Upper lobe of left lung (tissue), 6 donors: Measurements from ENCODE around the gene ZMIZ2. TPM values are rescaled to one million over a fixed set of nuclear protein-coding genes. Genes with fewer than 3 reads are reported as not detected.

Source experiments
- ATAC-seq, 2 donors: fragments of 200-7000 bp; cut with Tn5 transposase; one replicate each; pipeline ENCODE4 v1.9.1; 2022; ENCODE audit warnings: mild to moderate bottlenecking in 2 of 2, moderate library complexity in 2 of 2; ENCODE audit not compliant: low FRiP score in 2 of 2
- DNase-seq, 2 donors: peaks; one replicate each; pipeline ENCODE4 v3.0.0-alpha.2; 2019 to 2020
- H3K27ac ChIP-seq, 4 donors: fragments of 200-600 bp; sonication (generic); one replicate each; pipeline ENCODE4 v1.5.1; 2016 to 2019
- H3K27me3 ChIP-seq, 4 donors: fragments of 200-600 bp; sonication (generic); one replicate each; pipeline ENCODE4 v1.5.1; 2017 to 2019
- H3K36me3 ChIP-seq, 4 donors: fragments of 200-600 bp; sonication (generic); one replicate each; pipeline ENCODE4 v1.5.1; 2016 to 2019
- H3K4me1 ChIP-seq, 4 donors: fragments of 200-600 bp; sonication (generic); one replicate each; pipeline ENCODE4 v1.5.1; 2018 to 2019
- H3K4me3 ChIP-seq, 4 donors: fragments of 200-600 bp; sonication (generic); one replicate each; pipeline ENCODE4 v1.5.1; 2017 to 2019; ENCODE audit warnings: mild to moderate bottlenecking in 2 of 4, moderate library complexity in 1 of 4
- H3K9me3 ChIP-seq, 4 donors: fragments of 200-600 bp; sonication (generic); one replicate each; pipeline ENCODE4 v1.5.1; 2018 to 2019
- EP300 ChIP-seq, 4 donors: sonication (generic); formaldehyde crosslinking; IDR thresholded peaks; one replicate each; pipeline ENCODE4 v1.5.1; 2017; ENCODE audit warnings: antibody characterized with exemption in 4 of 4, control low read depth in 2 of 4
- POLR2A ChIP-seq, 4 donors: fragments of 450-650 bp; IDR thresholded peaks; one replicate each; pipeline ENCODE4 v1.5.1; 2016 to 2017; ENCODE audit warnings: antibody characterized with exemption in 4 of 4, mild to moderate bottlenecking in 2 of 4
- POLR2AphosphoS5 ChIP-seq, 2 donors: sonication (generic); formaldehyde crosslinking; IDR thresholded peaks; one replicate each; pipeline ENCODE4 v1.5.1; 2017; ENCODE audit warnings: antibody characterized with exemption in 2 of 2
- WGBS, 2 donors: methylation state at CpG; one replicate each; pipeline ENCODE4 v1.1.5; 2017 to 2018; 5-methylcytosine and 5-hydroxymethylcytosine counted together
- total RNA-seq, 6 donors: library from RNA; depleted of rRNA in 4 of 6; stranded (reverse); fragments of >200 nt in 4 of 6; gene quantifications; one replicate each; pipeline versions ENCODE4 v1.1.0 to v1.2.1, GENCODE V29; 2016 to 2021
- TF ChIP-seq, protein P1 (sequence below), 6 experiments: fragments of 450-650 bp in 4 of 6; fragments of 200-600 bp in 2 of 6; sonication (generic) in 2 of 6; IDR thresholded peaks; one replicate each; pipeline ENCODE4 v1.5.1; 2016 to 2019; ENCODE audit warnings: antibody characterized with exemption in 6 of 6
- donor health status: DM: no; HTN: no; CAD: no; lungs with moderate emphysema.
- donor health status: DM: no; HTN: yes; CAD: no; lungs with severe emphysema.

ZMIZ2 gene
- total RNA-seq, 6 donors from 2014 or later, result 27.0 to 161 (median 85.7) TPM

GRCh38 chr7:44705434-44705833 is 43.2 kb upstream of the ZMIZ2 start:
- H3K9me3 ChIP-seq, result no peaks in the 10 kb centered on the region
- no peak for DNase-seq
- H3K27ac ChIP-seq, result no peak overlapping the region
- H3K4me3 ChIP-seq, result no peak overlapping the region
- ATAC-seq, result no peak
- H3K27me3 ChIP-seq, result no peaks in the 10 kb centered on the region
- H3K4me1 ChIP-seq, result no peaks in the 10 kb centered on the region
- 96 to 97% methylated on average over 3 of the region's 3 CpGs for WGBS, 2 donors
- peaks cover 15 to 64% (median 55%) of the 10 kb centered on the region in 4 donors for H3K36me3 ChIP-seq
- no peak for TF ChIP-seq POLR2AphosphoS5 (IDR thresholded peaks at IDR 0.05)
- no peak for TF ChIP-seq EP300 (IDR thresholded peaks at IDR 0.05)
- TF ChIP-seq POLR2A (IDR thresholded peaks at IDR 0.05), result no peak
- TF ChIP-seq, protein P1, sequence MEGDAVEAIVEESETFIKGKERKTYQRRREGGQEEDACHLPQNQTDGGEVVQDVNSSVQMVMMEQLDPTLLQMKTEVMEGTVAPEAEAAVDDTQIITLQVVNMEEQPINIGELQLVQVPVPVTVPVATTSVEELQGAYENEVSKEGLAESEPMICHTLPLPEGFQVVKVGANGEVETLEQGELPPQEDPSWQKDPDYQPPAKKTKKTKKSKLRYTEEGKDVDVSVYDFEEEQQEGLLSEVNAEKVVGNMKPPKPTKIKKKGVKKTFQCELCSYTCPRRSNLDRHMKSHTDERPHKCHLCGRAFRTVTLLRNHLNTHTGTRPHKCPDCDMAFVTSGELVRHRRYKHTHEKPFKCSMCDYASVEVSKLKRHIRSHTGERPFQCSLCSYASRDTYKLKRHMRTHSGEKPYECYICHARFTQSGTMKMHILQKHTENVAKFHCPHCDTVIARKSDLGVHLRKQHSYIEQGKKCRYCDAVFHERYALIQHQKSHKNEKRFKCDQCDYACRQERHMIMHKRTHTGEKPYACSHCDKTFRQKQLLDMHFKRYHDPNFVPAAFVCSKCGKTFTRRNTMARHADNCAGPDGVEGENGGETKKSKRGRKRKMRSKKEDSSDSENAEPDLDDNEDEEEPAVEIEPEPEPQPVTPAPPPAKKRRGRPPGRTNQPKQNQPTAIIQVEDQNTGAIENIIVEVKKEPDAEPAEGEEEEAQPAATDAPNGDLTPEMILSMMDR (IDR thresholded peaks at IDR 0.05), result no peak

GRCh38 chr7:44706788-44707557 is 41.7 kb upstream of the ZMIZ2 start:
- Histone ChIP-seq H3K4me1 (peaks cover 0 to 2% (median under 1%) of the 10 kb centered on the region in 4 donors), H3K9me3 (no peaks in the 10 kb centered on the region), H3K27ac (no peak overlapping the region), H3K36me3 (peaks cover 8 to 53% (median 43%) of the 10 kb centered on the region in 4 donors), H3K27me3 (no peaks in the 10 kb centered on the region), H3K4me3 (no peak overlapping the region)
- TF ChIP-seq POLR2AphosphoS5 (IDR thresholded peaks at IDR 0.05) (no peak), POLR2A (IDR thresholded peaks at IDR 0.05) (no peak), EP300 (IDR thresholded peaks at IDR 0.05) (no peak)
- TF ChIP-seq, protein P1 (IDR thresholded peaks at IDR 0.05), result no peak
- ATAC-seq, result no peak
- WGBS, 2 donors, result 89 to 94% methylated on average over 14 to 20 of the region's 20 CpGs
- peak in 1 of 2 donors; percentile 49 for DNase-seq

- ATAC-seq, result peak in 1 of 2 donors; percentile 16
- peak in 1 of 2 donors; percentile 72 for DNase-seq
- H3K36me3 ChIP-seq, result peaks cover 8 to 46% (median 38%) of the 10 kb centered on the region in 4 donors
- peaks cover 0 to 7% (median 2%) of the 10 kb centered on the region in 4 donors for H3K4me1 ChIP-seq
- TF ChIP-seq, protein P1 (IDR thresholded peaks at IDR 0.05), result no peak
- no peak for TF ChIP-seq POLR2A (IDR thresholded peaks at IDR 0.05)
- no peak for TF ChIP-seq POLR2AphosphoS5 (IDR thresholded peaks at IDR 0.05)
- TF ChIP-seq EP300 (IDR thresholded peaks at IDR 0.05), result no peak
- no peaks in the 10 kb centered on the region for H3K27me3 ChIP-seq
- 91 to 93% methylated on average over 13 to 21 of the region's 21 CpGs for WGBS, 2 donors
- H3K9me3 ChIP-seq, result no peaks in the 10 kb centered on the region
- no peak overlapping the region for H3K4me3 ChIP-seq
- H3K27ac ChIP-seq, result no peak overlapping the region
Observed at GRCh38 chr7:44707558-44708230, 41.0 kb upstream of the ZMIZ2 start.

DNA sequence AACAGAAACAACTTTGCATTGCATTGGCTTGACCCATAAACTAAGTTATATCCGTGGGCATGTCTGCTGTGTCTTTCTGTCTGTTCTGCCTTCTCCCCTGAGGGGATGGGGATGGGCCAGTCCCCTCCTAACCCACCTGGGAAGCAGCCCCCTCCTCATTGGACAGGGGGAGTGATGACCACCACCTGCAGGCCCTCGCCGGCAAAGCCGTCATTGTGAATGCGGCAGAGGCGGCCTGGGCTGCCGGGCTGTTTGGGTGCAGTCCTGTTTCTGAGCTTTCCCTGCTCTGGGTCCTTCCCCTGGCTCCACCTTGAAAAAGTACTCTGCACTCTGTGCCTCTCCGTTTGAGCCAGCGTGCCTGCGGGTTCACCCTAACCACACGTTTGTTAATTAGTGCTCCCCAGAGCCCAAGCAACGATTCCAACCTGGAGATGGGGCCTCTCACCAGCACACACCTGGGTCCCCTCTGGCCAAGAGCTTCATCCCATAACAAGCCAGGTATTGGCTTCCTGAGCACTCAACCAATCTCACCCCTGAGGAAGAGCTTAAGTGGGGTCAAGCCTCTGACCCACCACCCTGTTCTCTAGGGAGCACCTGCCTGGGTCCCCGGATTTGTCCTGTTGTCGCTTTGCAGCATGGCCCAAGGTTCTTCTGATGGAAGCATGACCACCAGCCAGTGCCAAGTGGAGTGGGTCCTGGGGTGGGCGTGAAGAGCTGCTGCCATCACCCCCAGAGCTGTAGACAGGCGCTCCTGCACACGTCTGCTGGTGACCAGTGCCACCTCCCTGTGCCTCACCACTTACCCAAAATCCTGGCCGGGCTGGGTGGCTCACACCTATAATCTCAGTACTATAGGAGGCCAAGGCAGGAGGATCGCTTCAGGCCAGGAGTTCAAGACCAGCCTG is 39.4 kb upstream of the ZMIZ2 start:
- WGBS, 2 donors, result 85 to 92% methylated on average over 9 to 18 of the region's 19 CpGs
- no peak overlapping the region for H3K4me3 ChIP-seq
- ATAC-seq (no peak), DNase-seq (peak in 1 of 2 donors; percentile 53)
- H3K27ac ChIP-seq, result no peak overlapping the region
- no peaks in the 10 kb centered on the region for H3K27me3 ChIP-seq
- peaks cover 0 to 7% (median 2%) of the 10 kb centered on the region in 4 donors for H3K4me1 ChIP-seq
- TF ChIP-seq EP300 (IDR thresholded peaks at IDR 0.05) (no peak), POLR2A (IDR thresholded peaks at IDR 0.05) (no peak), POLR2AphosphoS5 (IDR thresholded peaks at IDR 0.05) (no peak)
- TF ChIP-seq, protein P1 (IDR thresholded peaks at IDR 0.05), result no peak
- peaks cover 8 to 35% (median 32%) of the 10 kb centered on the region in 4 donors for H3K36me3 ChIP-seq
- H3K9me3 ChIP-seq, result no peaks in the 10 kb centered on the region
